ENCODE data around the gene PRICKLE4.
"Not testable (repeated sequence)": the region's sequence is repeated elsewhere in the genome, so short reads cannot be mapped to it uniquely, and the experiment has no call there.

Gene PRICKLE4

DNA sequence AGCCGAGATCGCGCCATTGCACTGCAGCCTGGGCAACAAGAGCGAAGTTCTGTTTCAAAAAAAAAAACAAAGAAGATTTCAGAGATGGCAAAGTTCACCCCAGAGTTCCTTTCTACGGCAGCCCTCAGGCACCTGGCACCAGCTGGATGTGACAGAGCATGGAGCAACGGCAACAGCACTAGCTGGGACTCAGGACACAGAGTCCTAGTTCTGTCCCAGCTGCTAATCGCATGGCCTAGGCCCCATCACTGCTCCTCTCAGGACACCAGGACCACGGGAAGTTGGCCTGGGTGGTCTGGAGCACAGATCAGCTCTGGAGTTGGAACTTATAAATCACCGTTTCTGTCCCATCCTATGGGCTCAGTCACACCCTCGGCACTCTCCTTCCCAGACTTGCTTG is 34.5 kb upstream of the PRICKLE4 start:
- no peak for DNase-seq

DNA sequence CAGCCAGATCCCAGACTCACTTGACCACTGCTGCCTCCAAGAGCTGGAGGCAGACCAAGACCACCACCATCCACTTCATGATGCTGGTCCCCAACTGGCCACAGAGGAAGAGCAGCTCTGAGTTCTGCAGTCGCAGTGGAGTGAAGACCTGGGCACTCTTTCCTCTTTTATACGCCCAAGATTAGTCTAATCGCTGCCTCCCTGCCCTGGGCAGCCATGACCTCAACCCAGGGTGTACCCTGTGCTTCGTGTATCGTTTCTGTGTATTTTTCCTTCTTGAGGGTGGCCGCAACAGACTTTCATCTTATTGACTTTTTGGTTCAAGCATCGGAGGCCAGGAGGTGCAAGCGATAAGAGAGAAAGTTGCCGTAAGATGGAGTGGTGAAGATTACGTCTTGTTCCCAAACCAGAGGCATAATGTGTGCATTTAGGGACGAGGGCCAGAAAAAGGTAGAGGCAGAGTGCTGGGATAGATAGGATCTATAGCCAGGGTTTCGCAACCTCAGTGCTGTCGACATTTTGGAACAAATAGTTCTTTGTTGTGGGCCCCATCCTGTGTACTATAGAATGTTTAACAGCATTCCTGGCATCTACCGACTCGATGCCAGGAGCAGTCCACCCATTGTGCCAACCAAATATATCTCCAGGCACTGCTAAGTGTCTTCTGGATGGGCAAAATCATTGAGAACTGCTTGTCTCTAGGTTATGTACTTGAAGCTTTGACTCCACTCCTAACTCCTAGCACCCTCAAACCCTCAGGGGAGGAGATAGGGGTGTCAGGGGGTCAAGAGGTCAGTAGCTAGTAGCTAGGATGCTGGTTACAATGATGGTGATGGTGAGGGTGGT is 33.1 kb upstream of the PRICKLE4 start, which contains the start of gene PGC:
Gene PGC, minus strand, starts transcription at position 142 of the 846 bp plus-strand sequence. Its CDS starts 63 bp downstream, at position 79.
- no peak for DNase-seq

- DNase-seq = no peak
These were observed 32.5 kb upstream of the PRICKLE4 start for GRCh38 chr6:41748102-41748477.

DNA sequence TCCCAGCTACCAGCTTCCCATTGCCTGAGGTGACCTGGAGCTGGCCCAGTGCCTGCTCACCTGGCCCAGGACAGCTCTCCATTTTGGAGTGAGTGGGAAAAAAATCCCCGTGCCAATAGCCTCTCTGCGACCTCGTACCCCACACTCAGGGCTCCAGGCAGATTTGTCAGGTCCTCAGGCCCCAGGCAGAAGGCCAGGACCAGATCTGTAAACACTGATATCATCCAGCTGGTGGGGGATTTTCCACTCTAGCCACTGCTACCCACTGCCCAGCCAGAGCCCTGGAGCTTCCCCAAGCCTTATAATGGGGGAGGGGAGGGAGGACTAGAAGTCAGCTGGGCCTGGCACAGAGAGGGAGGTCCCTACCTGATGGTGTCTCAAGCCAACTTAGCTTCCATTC is 32.0 kb upstream of the PRICKLE4 start:
- no peak for DNase-seq

DNA sequence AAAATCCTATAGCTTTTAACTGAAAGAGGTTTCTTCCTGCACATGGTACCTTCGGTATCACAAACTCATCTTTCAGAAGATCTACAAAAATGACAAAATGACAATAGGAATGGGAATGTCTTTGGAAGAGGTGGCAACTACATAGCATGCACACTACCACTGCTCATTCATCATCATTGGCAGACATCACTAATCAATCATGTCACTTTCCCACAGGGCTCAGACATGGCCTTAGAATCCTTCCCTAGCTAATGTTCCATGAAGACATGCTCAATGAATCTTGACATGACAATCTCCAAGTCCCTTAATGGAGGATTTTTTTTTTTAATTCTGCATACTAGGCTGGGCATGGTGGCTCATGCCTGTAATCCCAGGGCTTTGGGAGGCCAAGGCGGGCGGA is 30.2 kb upstream of the PRICKLE4 start:
- no peak for DNase-seq

GRCh38 chr6:41755895-41756294 is 24.7 kb upstream of the PRICKLE4 start:
- DNase-seq = no peak

DNA sequence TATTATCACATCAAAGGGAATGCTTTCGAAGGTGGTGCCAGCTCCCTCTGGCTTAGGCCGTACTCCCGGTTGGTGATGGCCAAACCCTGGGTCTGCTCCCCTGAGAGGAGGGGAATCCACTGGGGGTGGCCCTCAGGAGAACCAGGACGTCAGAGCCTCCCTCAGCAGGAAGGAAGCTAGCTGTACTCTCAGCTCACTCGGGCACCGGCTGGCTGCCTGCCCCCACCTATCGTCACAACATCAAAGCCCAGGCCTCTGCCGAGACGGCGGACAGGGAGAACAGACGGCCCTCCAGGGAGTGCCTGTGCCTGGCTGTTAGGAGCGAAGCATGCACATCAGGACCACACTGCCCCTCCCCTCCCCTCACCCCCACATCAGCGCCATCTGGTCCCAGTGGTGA is 24.2 kb upstream of the PRICKLE4 start:
- DNase-seq = no peak

- no peak for DNase-seq
These were observed 23.3 kb upstream of the PRICKLE4 start for GRCh38 chr6:41757271-41757670.

DNA sequence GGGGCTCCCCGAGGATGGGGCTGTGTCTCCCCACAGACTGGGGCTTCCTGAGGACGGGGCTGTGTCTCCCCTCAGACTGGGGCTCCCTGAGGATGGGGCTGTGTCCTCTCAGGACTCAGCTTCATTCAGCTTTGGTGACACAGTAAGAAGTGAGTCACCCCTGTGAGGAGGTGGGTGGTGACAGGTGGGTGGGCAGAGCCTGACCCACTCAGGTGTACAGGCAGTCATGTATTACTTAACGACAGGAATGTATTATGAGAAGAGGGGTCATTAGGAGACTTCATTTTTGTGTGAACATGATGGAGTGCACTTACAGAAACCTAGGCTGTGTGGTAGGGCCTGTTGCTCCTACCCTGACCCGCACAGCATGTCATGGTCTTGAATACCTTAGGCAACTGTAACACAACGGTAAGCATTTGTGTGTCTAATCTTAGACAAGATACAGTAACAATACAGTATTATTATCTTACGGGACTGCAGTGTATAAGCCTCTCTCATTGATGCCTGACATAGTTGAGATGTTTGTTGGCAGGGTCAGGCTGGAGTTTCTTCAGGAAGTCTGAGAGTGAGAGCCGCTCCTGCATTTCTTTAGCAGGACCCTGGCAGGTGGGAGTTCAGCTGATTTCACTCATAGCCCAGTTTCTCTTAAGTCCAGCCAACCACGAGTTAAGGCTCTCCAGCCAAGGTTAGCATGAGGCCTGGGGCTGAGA is 22.5 kb upstream of the PRICKLE4 start:
- DNase-seq = no peak

GRCh38 chr6:41758641-41759035 is 21.9 kb upstream of the PRICKLE4 start:
- DNase-seq = no peak

- no peak for DNase-seq
These were observed 21.3 kb upstream of the PRICKLE4 start for GRCh38 chr6:41759106-41759904.

DNA sequence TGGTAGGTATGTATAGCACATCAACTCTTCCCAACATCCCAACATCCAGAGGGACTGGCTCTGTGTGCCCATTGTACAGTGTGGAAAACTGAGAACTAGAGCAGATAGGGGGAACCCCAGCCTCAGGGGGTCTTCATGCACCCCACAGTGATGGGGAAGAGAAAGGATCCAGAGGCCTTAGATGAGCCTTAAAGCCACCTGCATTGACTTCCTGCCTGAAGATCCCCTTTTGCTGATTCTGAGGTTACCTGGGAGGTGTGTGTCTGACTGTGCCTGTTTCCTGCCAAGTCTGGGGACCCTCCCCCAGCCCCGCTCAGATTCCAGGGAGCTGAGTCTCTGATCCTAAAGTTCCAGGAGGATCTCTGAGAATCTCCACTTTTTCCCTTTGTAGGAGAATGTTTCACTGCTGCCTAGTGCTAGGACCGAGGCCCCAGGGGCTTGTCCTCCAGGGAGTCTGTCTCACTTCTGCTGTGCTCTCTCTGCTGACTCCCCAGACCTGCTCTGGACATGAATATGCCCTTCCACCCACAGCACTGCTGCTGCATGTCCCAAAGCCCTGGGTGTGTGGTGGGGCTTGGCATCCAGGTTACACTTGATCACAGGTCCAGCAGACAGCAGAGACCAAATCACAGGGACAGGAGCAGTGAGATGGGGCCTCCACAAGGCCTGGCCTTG is 20.5 kb upstream of the PRICKLE4 start:
- DNase-seq = no peak

DNA sequence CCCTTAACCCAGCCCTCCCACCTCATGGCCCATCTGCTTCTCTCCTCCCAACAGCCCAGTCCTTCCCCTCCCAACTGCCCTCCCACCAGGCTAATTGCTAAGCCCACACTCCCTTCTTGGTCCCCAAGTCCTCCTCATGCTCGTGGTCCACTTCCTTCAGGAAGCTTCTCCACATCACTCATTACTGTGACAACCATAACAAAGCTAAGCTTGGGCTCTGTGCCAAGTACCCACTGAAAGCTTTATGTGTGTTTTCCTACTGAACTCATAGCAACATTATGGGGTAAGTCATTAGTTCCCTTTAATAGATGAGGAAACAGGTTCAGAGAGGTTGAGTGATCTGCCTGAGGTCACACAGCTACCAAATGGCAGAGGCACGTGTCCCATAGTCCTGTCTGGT is 17.1 kb upstream of the PRICKLE4 start:
- DNase-seq = no peak

DNA sequence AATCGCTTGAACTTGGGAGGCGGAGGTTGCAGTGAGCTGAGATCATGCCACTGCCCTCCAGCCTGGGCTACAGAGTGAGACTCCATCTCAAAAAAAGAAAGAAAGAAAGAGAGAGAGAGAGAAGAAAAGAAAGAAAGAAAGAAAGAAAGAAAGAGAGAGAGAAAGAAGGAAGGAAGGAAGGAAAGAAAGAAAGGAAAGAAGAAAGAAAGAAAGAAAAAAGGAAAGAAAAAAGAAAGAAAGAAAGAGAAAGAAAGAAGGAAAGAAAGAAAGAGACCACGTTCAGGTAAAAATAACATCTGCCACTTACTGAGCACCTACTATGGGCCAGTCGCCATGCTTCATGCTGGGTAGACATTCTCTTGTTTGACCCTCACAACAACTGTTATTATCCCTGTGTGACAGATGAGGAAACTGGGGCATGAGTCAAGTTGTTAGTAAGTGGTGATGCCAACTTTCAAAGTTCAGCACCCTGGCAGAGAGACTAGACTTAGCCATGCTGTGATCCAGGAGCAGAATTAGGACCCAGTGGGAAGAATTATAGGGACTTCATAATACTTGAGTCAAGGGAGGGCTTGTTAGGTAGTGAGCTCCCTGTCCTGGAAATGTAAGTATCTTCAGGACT is 14.4 kb upstream of the PRICKLE4 start:
- DNase-seq = not testable (repeated sequence)

GRCh38 chr6:41767112-41767833 is 13.3 kb upstream of the PRICKLE4 start:
- no peak for DNase-seq

- no peak for DNase-seq
These were observed 11.9 kb upstream of the PRICKLE4 start for GRCh38 chr6:41768545-41769308.

GRCh38 chr6:41769376-41769775 is 11.2 kb upstream of the PRICKLE4 start:
- DNase-seq = no peak

DNA sequence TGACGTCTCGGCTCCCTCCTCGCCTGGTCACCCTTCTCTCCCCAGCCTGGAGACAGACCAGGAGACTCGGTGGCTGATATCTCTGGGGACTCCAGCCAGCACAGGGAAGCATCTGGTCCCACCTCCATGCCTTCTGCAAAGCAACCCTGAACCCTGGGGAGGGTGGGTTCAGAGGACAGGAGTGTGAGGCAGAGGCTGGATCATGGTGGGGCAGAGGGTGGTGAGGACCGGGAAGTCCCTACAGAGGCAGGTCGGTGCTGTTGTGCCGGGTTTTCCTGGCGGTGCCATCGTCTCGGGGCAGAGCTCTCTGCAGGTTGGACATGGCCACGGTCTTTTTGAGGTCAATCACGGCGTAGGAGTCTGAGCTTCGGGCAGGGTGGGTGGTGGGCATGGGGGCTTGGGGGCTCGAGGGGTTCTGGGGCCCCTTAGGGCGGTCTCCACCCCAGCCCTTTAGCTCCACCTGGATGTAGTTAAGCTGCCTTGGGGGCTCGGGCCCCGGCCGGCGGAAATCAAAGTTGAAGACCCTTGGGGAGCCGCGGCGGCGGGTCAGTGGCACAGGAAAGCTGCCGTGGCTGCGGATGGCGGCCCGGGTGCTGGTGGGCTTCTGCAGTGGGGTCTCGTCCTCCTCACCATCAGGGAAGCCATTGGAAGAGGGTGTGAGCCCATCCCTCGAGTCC is 10.1 kb upstream of the PRICKLE4 start:
- DNase-seq = no peak

GRCh38 chr6:41771058-41771983 is 9.3 kb upstream of the PRICKLE4 start:
- no peak for DNase-seq
